Fibroblast of skin of left biceps (primary cell): ENCODE measurements around the gene CCL25.
A peak's percentile ranks its signal among the peaks of the same experiment; 100 is the strongest.
"Not testable (repeated sequence)": the region's sequence is repeated elsewhere in the genome, so short reads cannot be mapped to it uniquely, and the experiment has no call there.

Experiments
- DNase-seq, 2 experiments: peaks; one replicate each; pipeline ENCODE4 v3.0.0-alpha.2; 2013; ENCODE audit warnings: low read depth in 2 of 2

CCL25 gene, protein sequence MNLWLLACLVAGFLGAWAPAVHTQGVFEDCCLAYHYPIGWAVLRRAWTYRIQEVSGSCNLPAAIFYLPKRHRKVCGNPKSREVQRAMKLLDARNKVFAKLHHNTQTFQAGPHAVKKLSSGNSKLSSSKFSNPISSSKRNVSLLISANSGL

DNA sequence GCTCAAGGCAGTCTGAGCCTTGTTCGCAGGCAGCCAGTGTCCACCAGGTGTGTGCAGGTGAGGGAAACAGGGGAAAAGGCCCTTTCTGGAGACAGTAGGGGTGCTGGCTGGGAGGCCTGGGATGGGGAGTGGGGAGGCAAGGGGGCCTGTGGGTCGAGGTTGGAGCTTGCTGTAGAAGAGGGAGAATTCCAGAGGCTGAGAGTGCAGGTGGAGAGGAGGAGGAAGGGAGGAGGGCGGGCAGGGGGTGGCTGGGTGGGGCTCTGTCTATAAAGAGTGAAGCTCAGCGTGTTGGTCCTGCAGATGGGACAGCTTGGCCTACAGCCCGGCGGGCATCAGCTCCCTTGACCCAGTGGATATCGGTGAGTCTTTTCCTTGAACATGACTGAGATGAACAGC, at the start of gene CCL25:
CCL25 (plus strand) TSS at position 297 of the 396 bp plus-strand sequence. CDS start 290 bp downstream, outside the sequence.
- DNase-seq = no peak

DNA sequence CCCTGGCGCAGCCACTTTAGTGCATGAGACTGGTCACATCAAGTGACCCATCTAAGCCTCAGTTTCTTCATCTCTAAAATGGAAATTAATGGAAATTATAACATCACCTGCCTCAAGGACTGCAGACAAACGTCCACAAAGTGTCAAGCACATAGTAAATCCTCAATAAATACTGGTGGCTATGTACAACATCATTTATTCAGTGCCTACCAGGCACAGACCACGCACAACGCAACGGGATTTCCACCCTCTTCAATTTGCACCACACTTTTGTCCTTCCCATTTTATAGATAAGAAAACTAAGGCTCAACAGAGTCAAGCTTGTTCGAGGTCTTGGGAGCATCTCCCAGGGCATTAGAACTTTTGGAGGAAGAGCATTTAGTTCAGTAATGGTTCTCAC, 48.6 kb upstream of the CCL25 start:
- no peak for DNase-seq

DNA sequence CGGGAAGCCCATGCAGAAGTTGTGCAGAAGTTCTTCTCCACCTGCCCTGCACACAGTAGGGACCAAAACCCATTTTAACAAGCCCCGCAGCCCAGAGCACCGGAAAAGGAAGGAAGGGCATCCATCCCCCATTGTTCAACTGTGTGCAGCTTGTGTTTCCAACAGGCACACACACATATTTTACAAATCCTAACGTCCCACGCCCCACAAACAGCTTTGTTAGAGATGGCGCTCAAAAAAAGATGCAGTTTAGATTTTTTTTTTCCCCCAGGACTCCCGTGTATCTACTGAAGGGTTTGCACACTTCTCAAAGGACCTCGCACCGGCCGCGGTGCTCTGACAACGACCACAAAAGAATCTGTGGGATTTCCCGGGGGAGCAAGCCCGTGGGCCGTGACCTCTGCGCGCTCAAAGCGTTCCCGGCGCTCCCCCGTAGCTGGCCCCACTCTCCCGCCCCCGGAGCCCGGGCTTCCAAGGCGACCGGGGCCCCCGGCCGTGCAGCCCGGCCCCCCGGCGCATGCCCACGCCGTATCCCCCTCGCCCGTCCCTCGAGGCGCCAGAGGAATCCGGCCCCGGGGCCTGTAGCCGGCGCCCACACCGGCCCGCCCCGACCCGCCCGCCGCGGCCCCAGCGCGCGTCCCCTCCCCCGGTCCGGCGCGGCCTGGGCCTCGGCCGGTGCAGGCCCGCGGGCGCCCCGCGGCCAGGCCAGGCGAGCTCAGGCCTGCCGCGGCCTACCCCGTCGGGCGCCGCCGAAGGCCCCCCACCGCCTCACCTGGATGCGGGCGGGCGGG, 47.6 kb upstream of the CCL25 start:
- DNase-seq = no peak

DNA sequence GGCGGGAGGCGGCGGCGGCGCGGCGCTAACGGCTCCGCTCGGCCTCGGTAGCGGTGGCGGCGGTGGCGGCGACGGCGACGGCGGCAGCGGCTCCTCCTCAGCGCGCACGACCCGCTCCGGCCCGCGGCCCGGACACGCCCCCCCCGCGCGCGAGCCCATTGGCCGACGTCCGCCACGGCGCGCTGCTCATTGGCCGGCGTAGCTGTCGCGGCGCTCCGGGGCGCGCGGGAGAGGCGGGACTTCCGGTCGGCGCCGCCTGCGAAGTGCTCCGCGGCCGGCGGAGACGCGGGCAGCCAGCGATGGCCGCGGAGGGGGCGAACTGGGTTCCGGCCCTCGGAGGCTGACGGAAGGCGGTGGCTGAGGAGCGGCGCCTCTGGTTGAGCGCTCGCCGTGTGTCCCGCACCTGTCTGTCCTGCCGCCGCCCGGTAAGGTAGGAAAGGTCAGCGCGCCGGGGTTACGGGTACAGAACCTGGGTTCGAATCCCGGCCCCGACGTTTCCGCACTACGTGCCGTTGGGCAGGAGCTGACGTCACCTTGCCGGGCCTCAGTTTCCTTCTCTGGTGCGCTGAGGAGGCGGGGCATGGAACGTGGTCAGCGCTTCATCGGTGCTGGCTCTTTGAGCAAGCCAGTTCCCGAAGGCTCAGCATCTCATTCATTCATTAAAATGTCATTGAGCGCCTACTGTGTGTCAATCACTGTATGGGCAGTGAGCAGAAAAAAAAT, 46.9 kb upstream of the CCL25 start, which contains the start of gene ELAVL1:
ELAVL1 (minus strand) TSS at position 108 of the 723 bp plus-strand sequence. CDS start 13,826 bp downstream, outside the sequence.
- peak; percentile 66 to 72 for DNase-seq

DNA sequence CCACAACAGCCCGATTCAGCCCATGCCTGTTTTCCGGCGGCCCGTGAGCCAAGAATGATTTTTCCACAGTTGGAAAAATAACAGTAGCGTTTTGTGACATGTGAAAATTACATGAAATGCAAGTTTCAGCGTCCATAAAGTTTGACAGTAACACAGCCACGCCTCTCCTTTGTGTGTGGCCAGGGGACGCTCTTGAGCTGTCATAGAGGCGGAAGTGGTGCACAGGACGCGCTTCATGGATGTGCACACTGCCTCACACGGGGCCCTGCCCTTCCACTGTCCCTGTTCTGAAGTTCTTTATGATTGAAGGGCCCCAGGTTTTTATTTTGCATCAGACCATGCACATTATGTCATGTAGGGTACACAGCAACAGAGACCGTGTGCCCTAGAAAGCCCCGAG, 34.8 kb upstream of the CCL25 start:
- no peak for DNase-seq

DNA sequence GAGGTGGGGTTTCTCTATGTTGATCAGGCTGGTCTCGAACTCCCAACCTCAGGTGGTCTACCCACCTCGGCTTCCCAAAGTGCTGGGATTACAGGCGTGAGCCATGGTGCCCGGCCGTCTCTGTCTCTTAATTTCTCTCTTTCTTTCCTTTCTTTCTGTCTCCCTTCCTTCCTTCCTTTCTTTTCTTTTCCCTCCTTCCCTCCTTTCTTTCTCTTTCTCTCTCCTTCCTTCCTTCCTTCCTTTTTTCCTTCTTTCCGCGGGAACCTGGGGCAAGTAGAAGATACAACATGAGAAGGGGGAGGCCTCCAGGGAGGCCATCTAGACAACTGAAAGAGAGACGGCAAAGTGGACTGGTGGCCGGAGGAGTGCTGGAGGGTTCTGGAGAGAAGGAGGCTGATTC, 31.9 kb upstream of the CCL25 start:
- no peak for DNase-seq

DNA sequence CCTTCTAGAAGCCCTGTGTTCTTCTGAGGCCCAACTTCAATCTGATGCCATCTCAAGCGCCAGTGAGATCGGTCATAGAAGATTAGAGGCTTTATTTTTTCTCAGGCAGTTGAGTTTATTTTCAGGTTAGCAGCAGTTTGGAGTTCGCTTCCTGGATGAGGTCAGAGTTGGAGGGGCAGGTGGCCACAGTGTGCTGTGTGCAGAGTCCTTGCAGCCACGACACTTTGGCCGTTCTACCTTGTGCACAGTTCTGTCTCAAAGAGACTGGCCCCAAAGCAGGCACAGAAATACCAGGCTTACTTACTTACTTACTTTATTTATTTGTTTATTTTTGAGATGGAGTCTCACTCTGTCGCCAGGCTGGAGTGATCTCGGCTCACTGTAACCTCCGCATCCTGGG, 31.2 kb upstream of the CCL25 start:
- DNase-seq = no peak

DNA sequence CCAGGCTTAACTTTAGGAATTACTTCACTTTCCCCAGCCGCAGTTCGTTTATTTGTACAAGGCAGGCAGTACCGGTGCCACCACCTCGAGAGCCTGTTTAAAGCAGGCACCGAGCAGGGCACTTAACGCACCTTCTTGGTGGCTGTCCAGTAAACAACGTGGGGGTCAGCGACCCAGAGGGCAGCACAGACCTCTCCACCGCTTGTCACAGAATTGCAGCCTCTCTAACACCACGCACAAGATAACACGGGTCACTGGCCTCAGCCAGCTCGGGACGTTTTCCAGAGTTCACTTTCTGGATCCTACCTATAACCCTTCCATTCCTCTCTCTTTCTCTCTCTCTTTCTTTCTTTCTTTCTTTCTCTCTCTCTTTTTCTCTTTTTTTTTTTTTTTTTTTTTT, 30.3 kb upstream of the CCL25 start:
- no peak for DNase-seq

DNA sequence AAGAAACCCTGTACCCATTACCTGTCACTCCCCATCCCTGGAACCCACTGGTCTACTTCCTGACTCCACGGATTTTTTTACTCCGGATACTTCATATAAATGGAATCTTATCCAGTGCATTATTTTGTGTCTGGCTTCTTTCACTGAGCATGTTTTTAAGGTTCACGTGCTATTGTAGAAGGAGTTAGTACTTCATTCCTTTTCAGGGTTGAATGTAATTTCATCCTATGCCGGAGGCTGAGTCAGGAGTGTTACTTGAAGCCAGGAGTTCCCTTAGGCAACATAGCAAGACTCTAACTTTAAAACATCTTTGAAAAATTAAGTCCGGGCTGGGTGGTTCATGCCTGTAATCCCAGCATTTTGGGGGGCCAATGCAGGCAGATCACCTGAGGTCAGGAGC, 29.2 kb upstream of the CCL25 start:
- no peak for DNase-seq

DNA sequence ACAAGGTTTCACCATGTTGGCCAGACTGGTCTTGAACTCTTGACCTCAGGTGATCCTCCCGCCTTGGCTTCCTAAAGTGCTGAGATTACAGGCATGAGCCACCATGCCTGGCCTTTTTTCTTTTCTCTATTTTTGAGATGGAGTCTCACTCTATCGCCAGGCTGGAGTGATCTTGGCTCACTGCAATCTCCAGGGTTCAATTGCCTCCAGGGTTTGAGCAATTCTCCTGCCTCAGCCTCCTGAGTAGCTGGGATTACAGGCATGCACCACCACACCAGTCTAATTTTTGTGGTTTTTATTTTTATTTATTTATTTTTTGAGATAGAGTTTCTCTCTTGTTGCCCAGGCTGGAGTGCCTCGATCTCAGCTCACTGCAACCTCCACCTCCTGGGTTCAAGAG, 28.3 kb upstream of the CCL25 start:
- not testable (repeated sequence) for DNase-seq

DNA sequence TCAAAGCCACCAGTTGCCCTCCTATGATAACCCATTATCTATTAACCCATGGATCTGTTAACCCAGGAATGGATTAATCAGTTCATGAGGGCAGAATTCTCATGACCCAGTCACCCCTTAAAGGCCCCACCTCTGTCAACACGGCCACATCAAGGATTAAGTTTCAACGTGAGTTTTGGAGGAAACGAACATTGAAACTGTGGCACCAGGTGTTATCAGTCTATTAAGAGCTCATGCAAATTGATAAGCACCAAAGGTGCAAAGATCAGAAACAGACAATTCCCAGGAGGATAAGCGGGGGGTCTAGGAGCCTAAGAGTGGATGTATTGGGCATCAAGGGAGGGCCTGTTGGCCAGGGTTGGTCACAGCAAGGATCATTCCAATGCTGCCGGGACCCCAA, 27.2 kb upstream of the CCL25 start:
- no peak for DNase-seq

DNA sequence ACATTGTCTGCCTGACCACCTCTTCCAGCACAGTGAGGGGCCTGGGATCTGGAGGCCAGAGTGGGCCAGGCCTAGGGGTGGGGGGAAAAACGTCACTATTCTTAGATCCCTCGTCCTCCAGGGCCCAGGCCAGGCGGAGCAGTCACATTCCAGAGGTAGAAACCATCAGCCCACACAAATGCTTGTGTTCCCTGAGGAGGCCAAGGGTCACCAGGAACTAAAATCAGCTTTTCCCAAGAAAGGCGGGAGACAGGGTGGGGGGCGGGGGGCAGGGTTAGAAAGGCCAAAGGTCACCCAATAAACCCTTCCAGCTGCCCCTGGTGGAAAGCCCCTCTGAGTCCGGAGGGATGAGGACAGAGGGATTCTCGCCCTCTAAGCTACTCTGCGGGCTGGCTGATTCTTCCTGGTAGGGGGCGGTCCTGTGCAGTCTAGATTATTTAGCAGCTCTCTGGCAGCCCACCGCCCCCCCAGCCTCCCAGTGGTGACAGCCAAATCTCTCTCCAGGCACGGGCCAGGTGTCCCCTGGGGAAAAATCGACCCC, 23.5 kb upstream of the CCL25 start:
- DNase-seq = no peak

DNA sequence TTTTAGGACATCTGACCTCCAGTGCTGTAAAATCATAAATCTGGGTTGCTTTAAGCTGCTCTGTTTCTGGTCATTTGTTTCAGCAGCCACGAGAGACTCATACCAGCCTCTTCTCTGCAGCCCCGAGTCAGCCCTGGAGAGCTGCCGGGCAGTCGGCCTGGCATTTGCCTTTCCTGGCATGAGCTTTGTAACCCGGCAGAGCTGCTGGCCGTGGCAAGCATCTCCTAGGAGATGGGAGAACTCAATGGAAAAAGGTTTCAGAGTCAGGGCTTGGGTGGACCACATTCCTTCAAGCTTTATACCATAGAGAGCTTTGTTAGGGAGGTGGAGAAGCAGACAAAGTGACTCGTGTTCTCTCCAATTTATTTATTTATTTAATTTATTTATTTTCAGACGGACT, 21.6 kb upstream of the CCL25 start:
- no peak for DNase-seq

DNA sequence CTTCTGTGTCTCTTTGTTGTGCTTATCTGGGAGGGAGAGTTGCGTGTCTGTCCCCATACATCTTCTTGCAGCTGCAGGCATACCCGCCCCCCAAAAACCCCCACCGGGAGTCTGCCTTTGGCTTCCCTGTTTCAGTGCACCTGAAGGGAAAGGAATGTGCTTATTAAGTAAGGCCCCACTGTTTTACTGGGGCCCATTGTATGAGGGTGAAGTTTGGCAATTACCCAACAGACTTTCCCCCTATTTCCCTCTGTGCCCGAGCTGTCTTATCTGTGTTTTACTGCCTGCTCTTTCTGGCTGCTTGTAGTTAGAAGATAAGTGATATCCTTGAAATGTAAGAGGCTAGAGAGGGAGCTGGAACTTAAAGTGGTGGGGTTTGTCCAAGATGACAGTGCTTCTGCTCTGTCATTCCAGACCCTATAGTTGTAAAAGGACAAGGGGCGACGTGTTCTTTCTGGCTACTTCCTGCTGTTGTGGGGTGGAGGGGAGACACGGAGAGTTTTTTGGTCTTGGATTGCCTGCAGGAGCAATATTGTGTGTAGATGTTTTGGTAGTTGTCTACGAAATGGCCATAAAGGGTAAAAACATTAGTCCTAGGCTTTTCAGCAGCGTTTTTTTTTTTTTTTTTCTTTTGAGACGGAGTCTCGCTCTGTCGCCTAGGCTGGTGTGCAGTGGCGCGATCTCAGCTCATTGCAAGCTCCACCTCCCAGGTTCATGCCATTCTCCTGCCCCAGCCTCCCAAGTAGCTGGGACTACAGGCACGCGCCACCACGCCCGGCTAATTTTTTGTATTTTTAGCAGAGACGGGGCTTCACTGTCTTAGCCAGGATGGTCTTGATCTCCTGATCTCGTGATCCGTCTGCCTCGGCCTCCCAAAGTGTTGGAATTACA, 19.0 kb upstream of the CCL25 start:
- not testable (repeated sequence) for DNase-seq

DNA sequence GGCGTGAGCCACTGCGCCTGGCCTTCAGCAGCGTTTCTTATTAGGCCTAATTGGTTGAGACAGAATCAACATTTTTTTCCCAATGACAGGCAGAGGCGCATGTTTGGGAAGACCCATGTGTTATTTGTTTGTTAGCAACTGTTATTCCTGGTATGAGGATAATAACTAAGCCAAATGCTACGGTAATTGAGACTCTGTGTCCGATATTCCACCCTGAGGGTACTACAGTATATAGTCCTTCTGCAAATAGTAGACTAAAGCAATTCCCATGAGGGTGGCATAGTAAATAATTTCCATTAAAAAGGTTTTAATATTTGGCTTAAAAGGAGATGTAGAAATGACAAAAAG, 18.4 kb upstream of the CCL25 start:
- DNase-seq = no peak

DNA sequence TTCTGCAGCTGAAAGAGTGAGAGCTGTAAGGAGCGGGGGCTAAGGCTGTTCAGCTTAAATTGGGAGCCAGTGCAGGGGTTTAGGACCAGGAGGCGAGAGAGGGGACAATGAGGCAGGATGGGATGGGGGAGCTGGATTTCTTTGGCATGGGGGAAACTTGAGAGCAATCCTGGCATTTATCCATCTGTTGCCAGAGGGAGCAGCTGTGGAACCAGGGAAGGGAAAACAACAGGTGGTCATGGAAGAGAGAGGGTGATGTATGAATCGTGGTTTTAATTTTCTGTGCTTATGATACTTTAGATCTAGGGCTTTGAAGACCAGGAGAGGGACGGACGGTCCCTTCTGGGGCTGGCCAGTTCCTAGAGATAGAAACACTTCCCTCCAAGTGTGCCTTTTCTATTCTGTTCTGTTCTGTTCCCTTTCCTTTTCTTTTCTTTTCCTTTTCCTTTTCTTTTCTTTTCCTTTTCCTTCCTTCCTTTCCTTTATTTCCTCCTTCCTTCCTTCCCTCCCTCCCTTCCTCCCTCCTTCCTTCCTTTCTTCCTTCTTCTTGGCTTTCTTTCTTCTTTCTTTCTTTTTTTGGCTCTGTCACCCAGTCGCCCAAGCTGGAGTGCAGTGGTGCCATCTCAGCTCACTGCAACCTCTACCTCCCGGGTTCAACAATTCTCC, 16.0 kb upstream of the CCL25 start:
- no peak for DNase-seq

DNA sequence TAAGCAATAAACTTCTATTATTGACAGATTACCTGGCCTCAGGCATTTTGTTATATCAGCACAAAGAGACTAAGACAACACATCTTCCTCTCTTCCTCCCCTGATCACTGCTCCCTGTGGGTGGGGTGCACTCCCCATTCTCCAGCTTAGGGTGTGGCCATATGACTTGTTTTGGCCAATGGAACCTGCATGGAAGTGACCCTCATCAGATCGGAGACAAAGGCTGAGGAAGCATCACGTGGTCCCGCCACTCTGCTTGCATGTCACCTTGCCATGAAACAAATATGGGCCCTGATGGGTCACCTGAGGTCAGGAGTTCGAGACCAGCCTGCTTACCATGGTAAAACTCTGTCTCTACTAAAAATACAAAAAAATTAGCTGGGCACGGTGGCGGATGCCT, 13.7 kb upstream of the CCL25 start:
- DNase-seq = no peak

DNA sequence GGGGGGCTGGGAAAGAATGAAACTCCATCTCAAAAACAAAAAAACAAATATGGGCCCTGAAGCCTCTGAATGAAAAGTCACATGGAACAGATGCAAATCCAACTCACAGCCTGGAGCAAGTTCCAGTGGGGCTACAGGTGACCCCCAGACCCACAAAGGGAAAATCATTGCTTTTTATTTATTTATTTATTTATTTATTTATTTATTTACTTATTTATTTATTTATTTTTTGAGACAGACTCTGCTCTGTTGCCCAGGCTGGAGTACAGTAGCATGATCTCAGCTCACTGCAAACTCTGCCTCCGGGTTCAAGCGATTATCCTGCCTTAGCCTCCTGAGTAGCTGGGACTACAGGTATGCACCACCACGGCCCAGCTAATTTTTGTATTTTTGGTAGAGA, 13.3 kb upstream of the CCL25 start:
- DNase-seq = no peak

DNA sequence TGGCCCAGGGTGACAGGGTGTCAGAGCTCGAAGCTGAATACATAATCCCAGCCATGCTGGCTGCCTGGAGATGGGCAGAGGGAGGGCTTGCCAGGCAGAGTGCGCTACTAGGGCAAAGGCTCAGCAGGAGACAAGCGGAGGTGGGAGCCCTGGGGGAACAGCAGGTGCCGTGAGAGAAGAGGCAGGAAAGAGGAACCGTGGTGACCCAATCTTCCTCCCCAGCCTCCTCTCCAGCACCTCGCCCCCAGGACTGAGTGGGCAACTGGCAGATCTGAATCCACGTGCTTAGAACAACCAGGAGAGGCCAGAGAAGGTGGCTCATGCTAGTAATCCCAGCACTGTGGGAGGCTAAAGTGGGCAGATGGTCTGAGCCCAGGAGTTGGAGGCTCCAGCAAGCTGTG, 11.0 kb upstream of the CCL25 start:
- no peak for DNase-seq

DNA sequence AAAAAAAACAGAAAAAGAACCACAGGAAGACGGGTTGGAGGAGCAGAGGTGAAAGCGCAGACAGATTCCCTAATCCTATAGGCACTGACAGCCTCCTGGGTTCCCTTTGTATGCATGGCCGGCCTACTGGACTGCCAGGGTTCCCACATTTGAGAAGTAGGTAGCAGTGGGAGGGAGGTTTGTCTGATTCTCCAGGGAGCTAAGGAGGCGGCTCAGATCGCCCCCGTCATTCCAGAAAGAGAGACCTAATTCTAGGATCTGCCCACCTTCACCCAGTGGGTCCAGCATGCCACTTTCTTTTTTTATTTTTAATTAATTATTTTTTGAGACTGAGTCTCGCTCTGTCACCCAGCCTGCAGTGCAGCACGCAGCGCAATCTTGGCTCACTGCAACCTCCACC, 9.7 kb upstream of the CCL25 start:
- DNase-seq = no peak

DNA sequence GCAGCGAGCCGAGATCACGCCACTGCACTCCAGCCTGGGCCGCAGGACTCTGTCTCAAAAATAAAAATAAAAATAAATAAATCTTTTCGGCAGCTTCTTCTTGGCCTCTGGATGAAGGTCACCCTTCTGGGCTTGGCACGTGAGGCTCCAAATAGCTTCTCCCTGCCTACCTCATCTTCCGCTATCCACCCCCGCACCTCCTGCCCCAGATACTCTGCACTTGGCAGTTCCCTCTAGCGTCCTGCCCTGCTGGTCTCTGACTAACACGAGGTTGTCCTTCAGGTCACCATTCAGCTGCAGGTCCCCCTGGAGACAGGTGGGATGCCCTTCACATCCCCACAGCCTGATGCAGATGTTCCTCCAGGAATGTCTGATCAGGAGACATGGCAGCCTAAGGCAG, 8.5 kb upstream of the CCL25 start:
- DNase-seq = no peak
